Activated T-cell treated with anti-CD3 and anti-CD28 coated beads for 4 hours (primary cell): ENCODE results near the gene ZBTB8OS.

Experiments
- DNase-seq: peaks from one replicate; pipeline ENCODE4 v3.0.0-alpha.2; 2020

The ZBTB8OS gene

GRCh38 chr1:32606565-32607371, 43.6 kb downstream of the ZBTB8OS start:
- DNase-seq, result no peak

- DNase-seq, result no peak
Measured at GRCh38 chr1:32605711-32606424, 44.5 kb downstream of the ZBTB8OS start.

- DNase-seq, result no peak
Measured at GRCh38 chr1:32600034-32600433, 50.3 kb downstream of the ZBTB8OS start.

- no peak for DNase-seq
Measured at GRCh38 chr1:32592943-32593342, 57.4 kb downstream of the ZBTB8OS start.

- no peak for DNase-seq
Measured at GRCh38 chr1:32580348-32581017, 69.9 kb downstream of the ZBTB8OS start.
